ENCODE results near the gene FABP2.
"Not testable (repeated sequence)": the region's sequence is repeated elsewhere in the genome, so short reads cannot be mapped to it uniquely, and the experiment has no call there.

Gene FABP2

DNA sequence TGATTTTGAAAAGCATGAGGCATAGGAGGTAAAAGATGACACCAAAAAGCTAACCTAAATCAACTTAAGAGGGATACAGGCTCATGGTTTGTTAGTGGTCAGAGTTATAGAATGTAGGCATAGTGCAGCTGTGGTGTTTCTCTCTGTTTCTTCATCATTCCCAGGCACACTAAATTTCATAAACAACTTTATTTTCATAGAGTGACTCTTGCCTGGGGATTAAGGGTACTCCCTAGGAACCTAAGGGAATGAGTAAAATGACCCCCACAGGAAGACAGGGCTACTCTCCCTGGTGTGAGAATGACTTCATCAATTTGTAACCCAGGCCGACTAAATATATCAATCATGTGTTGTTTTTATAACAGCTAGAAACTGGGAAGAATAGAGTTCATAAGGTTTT is 11.1 kb downstream of the FABP2 start:
- DNase-seq (ENCODE audit: low read depth in 2 of 2) = no peak

- DNase-seq (ENCODE audit: low read depth in 2 of 2) = no peak
Observed at GRCh38 chr4:119307606-119308005, 14.3 kb downstream of the FABP2 start.

GRCh38 chr4:119304431-119304830 is 17.5 kb downstream of the FABP2 start:
- DNase-seq (ENCODE audit: low read depth in 2 of 2) = no peak

- no peak for DNase-seq (ENCODE audit: low read depth in 2 of 2)
Observed at GRCh38 chr4:119303587-119304305, 18.2 kb downstream of the FABP2 start.

- no peak for DNase-seq (ENCODE audit: low read depth in 2 of 2)
Observed at GRCh38 chr4:119302073-119302832, 19.7 kb downstream of the FABP2 start.

DNA sequence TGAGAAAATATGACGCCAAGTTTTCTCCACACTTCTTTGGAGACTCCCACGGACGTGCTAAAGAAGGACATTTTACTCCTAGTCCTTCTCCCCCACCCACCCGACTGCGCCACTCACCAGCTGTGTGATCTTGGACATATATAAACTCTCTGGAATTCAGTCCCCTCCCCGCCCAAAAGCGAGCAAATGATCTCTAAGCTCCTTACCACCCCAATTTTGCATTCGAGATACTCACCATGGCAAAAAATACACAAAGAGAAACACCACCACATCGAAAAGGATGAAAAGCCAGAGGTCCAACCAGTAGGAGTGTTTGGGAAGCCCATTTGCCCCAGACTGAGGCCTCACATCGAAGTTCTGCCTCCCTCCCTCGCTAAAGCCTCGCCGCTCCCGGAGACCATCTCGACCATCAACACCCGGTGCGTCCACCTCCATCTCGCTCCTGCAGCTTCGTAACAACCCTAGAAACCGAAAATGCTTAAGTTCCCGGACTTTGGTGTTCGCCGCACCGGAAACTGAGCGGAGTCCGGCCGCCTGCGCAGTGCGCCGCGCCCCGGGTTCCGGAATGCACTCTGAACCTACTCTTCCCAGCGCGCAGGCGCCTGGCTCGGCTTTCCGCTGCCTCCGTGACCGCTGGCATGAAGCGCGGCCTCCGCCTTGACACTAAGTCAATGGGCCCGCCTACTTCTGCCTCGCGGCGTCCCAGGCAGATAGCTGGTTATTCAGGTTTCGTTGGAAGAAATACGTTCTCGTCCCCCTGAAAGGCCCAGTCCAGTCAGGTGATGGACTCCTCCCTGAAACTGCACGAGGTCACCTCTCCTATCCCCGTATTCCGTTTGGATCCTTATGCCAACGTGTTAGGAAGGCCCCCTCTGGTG is 21.6 kb downstream of the FABP2 start:
- peak; percentile 78 to 79 for DNase-seq (ENCODE audit: low read depth in 2 of 2)

DNA sequence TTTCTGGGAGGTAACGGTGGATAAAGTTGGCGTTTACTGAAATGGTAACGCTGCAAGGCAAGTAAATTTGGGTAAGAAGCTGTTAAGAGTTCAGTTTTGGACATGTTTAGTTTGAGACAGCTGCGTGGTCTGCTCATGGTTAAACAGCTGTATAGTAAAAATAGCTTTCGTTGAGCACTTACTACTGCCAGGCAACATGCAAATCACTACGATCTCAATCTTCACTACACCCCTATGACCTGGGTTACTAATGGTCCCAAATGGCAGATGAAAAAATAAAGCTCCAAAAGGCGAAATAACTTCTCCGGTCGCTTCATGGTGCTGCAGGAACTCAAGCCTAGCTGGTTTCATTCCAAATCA is 22.2 kb downstream of the FABP2 start:
- no peak for DNase-seq (ENCODE audit: low read depth in 2 of 2)

- DNase-seq (ENCODE audit: low read depth in 2 of 2) = no peak
Observed at GRCh38 chr4:119299260-119299671, 22.7 kb downstream of the FABP2 start.

- DNase-seq (ENCODE audit: low read depth in 2 of 2) = no peak
Observed at GRCh38 chr4:119297795-119298194, 24.1 kb downstream of the FABP2 start.

DNA sequence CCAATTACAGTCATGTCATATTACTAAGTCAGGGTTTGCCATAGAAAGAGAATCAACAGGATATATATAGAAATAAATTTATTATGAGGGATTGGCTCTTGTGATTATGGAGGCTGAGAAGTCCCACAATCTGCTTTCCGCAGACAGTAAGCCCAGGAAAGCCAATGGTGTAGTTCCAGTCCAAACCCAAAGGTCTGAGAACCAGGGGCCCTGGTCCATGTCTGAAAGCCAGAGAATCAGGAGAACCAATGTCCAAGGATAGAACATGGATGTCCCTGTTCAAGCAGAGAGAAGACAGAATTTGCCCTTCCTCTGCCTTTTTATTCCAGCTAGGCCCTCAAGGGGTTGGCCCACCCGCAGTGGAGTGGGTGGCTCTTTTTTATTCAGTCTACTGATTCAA is 25.6 kb downstream of the FABP2 start:
- no peak for DNase-seq (ENCODE audit: low read depth in 2 of 2)

GRCh38 chr4:119290598-119290997 is 31.3 kb downstream of the FABP2 start:
- no peak for DNase-seq (ENCODE audit: low read depth in 2 of 2)

DNA sequence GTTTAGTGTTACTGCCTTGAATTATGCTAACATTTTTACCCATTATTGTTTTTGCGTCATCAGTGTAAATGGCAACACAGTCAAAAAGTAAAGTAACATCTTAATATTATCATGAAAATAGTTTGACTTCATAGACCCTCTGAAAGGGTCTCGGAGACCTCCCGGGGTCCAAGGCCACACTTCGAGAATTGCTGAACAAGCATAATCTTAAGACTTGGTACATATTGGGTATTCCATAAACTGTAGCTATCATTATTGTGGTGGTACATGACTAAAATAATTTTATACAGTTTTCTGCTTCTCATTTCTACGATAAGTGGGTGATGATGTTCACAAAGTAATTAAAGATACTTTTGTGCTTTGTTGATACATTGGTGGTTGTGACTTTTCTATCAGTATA is 32.6 kb downstream of the FABP2 start:
- DNase-seq (ENCODE audit: low read depth in 2 of 2) = no peak

DNA sequence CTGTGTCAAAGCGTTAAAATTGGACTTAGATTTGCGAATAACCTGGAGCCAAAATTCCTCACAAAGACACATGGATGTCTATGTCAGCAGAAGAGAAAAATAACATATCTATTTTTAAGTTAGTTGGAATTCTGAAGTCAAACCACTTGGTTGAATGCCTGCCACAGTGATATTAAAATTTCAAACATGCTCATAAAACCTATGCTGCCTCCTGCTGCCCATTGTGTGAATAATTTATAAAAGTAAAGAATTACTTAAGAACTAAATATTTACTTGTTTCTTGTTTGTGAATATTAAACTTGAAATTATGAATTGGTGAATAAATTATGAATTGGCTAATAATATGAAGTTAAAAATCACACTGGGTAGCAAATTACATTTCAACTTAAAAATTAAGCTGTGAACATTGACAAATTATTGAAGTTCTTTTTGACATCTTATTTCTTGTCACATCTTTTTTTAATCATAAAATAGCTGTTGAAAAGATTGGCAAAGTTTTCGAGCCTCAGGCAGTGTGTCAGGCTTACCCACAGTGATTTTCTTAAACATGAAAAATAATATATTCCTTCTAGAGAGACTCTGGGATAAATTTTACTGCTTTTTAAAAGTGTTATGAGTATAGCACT is 35.4 kb downstream of the FABP2 start:
- no peak for DNase-seq (ENCODE audit: low read depth in 2 of 2)

GRCh38 chr4:119284876-119285780 is 36.8 kb downstream of the FABP2 start:
- DNase-seq (ENCODE audit: low read depth in 2 of 2) = no peak

DNA sequence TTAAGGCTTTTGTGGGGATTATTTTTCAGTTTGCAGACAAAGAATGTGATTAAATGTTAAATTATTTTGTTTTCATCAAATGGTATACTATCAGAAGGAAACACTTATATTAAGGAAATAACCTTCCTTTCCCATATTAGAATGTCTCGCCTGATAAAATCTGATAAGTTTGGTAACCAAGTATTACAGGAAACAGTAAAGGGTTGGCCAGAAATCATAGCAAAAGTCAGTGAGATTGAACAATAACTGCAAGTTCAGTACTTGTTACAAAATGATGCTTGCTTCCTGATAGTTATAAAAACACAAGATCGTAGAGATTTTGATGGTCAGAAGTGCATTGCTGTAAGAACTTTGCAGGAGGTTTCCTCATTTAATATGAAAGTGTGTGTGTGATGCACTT is 40.5 kb downstream of the FABP2 start:
- DNase-seq (ENCODE audit: low read depth in 2 of 2) = no peak

DNA sequence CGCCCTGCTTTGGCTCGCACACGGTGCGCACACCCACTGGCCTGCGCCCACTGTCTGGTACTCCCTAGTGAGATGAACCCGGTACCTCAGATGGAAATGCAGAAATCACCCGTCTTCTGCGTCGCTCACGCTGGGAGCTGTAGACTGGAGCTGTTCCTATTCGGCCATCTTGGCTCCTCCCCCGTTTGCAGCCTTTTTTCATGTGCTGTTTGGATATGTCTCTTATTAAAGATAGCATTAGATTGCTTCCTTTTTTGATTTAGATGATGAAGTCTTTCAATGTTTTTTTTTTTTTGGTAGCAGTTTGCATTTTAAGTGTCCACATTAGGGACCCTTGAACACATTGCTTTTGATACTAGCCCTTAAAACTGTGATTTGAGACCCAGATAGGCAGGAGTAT is 42.0 kb downstream of the FABP2 start:
- not testable (repeated sequence) for DNase-seq (ENCODE audit: low read depth in 2 of 2)

DNA sequence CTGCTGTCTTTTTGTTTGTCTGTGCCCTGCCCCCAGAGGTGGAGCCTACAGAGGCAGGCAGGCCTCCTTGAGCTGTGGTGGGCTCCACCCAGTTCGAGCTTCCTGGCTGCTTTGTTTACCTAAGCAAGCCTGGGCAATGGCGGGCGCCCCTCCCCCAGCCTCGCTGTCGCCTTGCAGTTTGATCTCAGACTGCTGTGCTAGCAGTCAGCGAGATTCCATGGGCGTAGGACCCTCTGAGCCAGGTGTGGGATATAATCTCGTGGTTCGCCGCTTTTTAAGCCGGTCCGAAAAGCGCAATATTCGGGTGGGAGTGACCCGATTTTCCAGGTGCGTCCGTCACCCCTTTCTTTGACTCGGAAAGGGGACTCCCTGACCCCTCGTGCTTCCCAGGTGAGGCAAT is 42.4 kb downstream of the FABP2 start:
- not testable (repeated sequence) for DNase-seq (ENCODE audit: low read depth in 2 of 2)

DNA sequence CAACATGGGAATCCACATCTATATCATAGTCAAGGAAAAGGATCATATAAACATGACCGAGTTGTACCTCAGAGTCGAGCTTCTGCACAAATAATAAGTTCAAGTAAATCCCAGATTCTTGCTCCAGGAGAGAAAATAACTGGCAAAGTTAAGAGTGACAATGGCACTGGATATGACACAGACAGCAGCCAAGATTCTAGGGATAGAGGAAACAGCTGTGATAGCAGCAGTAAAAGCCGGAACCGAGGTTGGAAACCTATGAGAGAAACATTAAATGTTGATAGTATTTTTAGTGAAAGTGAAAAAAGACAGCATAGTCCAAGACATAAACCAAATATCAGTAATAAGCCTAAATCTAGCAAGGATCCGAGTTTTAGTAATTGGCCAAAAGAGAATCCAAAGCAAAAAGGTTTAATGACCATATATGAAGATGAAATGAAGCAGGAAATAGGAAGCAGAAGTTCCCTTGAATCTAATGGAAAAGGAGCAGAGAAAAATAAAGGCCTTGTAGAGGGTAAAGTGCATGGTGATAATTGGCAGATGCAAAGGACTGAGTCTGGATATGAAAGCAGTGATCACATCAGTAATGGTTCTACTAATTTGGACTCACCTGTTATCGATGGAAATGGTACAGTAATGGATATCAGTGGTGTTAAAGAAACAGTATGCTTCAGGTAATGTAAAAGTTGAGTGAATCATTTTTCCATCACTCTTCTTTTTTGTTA is 50.4 kb downstream of the FABP2 start:
- no peak for DNase-seq (ENCODE audit: low read depth in 2 of 2)

- no peak for DNase-seq (ENCODE audit: low read depth in 2 of 2)
Observed at GRCh38 chr4:119268466-119268865, 53.5 kb downstream of the FABP2 start.
